OCI-LY3 (cell line): ENCODE measurements around the gene ESPN.

Source experiments
- EZH2phosphoT487 ChIP-seq: fragments of 200-600 bp; shearing (Covaris generic); IDR thresholded peaks from 2 replicates; pipeline ENCODE4 v1.6.1; 2018; ENCODE audit warnings: antibody characterized with exemption, mixed run types, low read depth
- TF ChIP-seq, protein P1 (sequence below): fragments of 200-600, 300-600 bp; sonication (generic); IDR thresholded peaks from 2 replicates; pipeline ENCODE4 v1.5.1; 2014; ENCODE audit warnings: antibody characterized with exemption, low read length, low read depth

DNA sequence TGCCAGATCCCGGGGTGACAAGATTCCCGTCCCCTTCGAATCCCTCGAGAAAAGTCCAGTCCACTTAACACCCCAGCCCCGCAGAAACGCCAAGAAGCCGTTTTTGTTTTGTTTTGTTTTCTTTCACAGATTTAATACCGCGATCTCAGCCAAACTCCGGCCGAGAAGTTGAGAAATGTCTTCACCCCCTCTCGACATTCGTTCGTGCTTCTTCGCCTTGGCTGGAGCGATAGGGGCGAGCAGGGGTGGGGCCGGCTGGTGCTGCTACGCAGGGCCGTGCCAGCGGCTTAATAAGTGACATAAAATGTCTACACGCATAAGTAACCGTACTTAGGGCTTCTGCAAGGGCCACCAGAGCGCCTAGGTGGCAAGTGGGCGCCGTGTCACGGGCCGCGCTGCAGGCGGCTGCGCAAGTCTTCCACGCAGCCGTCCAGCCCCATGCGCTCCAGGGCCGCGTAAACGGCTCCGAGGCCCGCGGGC, 36.5 kb downstream of the ESPN start:
- TF ChIP-seq, protein P1, sequence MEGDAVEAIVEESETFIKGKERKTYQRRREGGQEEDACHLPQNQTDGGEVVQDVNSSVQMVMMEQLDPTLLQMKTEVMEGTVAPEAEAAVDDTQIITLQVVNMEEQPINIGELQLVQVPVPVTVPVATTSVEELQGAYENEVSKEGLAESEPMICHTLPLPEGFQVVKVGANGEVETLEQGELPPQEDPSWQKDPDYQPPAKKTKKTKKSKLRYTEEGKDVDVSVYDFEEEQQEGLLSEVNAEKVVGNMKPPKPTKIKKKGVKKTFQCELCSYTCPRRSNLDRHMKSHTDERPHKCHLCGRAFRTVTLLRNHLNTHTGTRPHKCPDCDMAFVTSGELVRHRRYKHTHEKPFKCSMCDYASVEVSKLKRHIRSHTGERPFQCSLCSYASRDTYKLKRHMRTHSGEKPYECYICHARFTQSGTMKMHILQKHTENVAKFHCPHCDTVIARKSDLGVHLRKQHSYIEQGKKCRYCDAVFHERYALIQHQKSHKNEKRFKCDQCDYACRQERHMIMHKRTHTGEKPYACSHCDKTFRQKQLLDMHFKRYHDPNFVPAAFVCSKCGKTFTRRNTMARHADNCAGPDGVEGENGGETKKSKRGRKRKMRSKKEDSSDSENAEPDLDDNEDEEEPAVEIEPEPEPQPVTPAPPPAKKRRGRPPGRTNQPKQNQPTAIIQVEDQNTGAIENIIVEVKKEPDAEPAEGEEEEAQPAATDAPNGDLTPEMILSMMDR, result no peak
- no peak for TF ChIP-seq EZH2phosphoT487
